Mammary epithelial cell (primary cell): Measurements from ENCODE around the gene MARCO.
A peak's percentile ranks its signal among the peaks of the same experiment; 100 is the strongest.

ENCODE experiments used
- CTCF ChIP-seq, 2 donors: IDR thresholded peaks in 1 of 2; conservative IDR thresholded peaks in 1 of 2; 2 replicates each; pipeline ENCODE4 v1.5.1; 2011 to 2012; ENCODE audit warnings: inconsistent platforms in 2 of 2, low read length in 2 of 2, mild to moderate bottlenecking in 2 of 2, control low read depth in 1 of 2, low read depth in 1 of 2; ENCODE audit not compliant: insufficient read depth in 1 of 2; ENCODE audit errors: extremely low read depth in 1 of 2
- EZH2 ChIP-seq: IDR thresholded peaks from 2 replicates; pipeline ENCODE4 v1.6.1; 2012; ENCODE audit warnings: low read length, inconsistent platforms, borderline replicate concordance

GRCh38 chr2:119011910-119012209 is 69.9 kb downstream of the MARCO start:
- TF ChIP-seq CTCF (conservative IDR thresholded peaks at IDR 0.05 in 1 of 2, IDR thresholded peaks at IDR 0.05 in 1 of 2; ENCODE audit: extremely low read depth in 1 of 2, insufficient read depth in 1 of 2, low read depth in 1 of 2, low read length in 2 of 2) (no peak), EZH2 (peak; percentile 25)
